K562 (cell line): ENCODE data around the gene MPC2. TPM values are rescaled to one million over a fixed set of nuclear protein-coding genes. Genes with fewer than 3 reads are reported as not detected.

Experiments
- ATAC-seq: fragments of 200-7000 bp; cut with Tn5 transposase; 3 replicates; pipeline ENCODE4 v1.9.1; 2020; ENCODE audit warnings: moderate library complexity
- BruUV-seq: library from RNA; stranded (reverse); fragments of 400-500 nt; replicated peaks from 2 replicates; lab custom pipeline; 2021; lab: Mats Ljungman, UMichigan
- CTCF ChIA-PET: fragments of 300-600 bp; formaldehyde crosslinking; extraction: SDS; loops from one replicate; lab custom pipeline; 2021; ENCODE audit warnings: low intra/inter-chr PET ratio; lab: Yijun Ruan, JAX
- POLR2A ChIA-PET: fragments of 300-600, 350-650 bp; sonication (Branson Sonifier 250); formaldehyde crosslinking; extraction: SDS; loops from one replicate; lab custom pipeline; 2021; ENCODE audit warnings: antibody characterized with exemption, inconsistent platforms; lab: Yijun Ruan, JAX
- DNase-seq, 4 experiments: peaks; one replicate each; pipeline versions ENCODE4 v3.0.0 to v3.0.0-alpha.2; 2011 to 2018; ENCODE audit warnings: low spot score in 3 of 4, mixed read lengths in 3 of 4; ENCODE audit errors: extremely low read depth in 1 of 4
- FAIRE-seq: peaks from 2 replicates; lab custom pipeline; 2011; peaks lifted over from hg19 to GRCh38; lab: Jason Lieb, UNC
- H2AFZ ChIP-seq: 2 replicates; pipeline ENCODE4 v1.6.0; 2011; ENCODE audit warnings: low read depth, low read length, control low read depth, inconsistent platforms
- H3K27ac ChIP-seq: fragments of 200-600 bp; 3 replicates; pipeline ENCODE4 v1.8.0; 2011; ENCODE audit warnings: low read depth, mild to moderate bottlenecking, control low read depth, inconsistent platforms, low read length, moderate library complexity, mixed read lengths; ENCODE audit errors: extremely low read depth
- H3K27me3 ChIP-seq, 2 experiments: fragments of 300-600 bp in 1 of 2; 2 replicates in 1 of 2; 3 replicates in 1 of 2; pipeline versions ENCODE4 v1.6.0 to v1.8.0; 2011; ENCODE audit warnings: inconsistent platforms in 2 of 2, low read length in 2 of 2, mild to moderate bottlenecking in 1 of 2, mixed read lengths in 1 of 2, moderate library complexity in 1 of 2; ENCODE audit not compliant: control insufficient read depth in 2 of 2, insufficient read depth in 2 of 2
- H3K36me3 ChIP-seq: fragments of 300-600 bp; 3 replicates; pipeline ENCODE4 v1.8.0; 2011; ENCODE audit warnings: mild to moderate bottlenecking, low read length, inconsistent platforms; ENCODE audit not compliant: control insufficient read depth, insufficient read depth
- H3K4me1 ChIP-seq, 2 experiments: fragments of 200-600 bp in 1 of 2; replicated peaks in 1 of 2; 2 replicates in 1 of 2; 3 replicates in 1 of 2; pipeline versions ENCODE4 v1.5.1 to v1.8.0; 2011; ENCODE audit warnings: inconsistent platforms in 2 of 2, low read length in 2 of 2, mild to moderate bottlenecking in 1 of 2, mixed read lengths in 1 of 2, moderate library complexity in 1 of 2; ENCODE audit not compliant: control insufficient read depth in 2 of 2, insufficient read depth in 2 of 2
- H3K4me2 ChIP-seq: 2 replicates; pipeline ENCODE4 v1.6.1; 2011; ENCODE audit warnings: low read length, control low read depth, inconsistent platforms, mixed read lengths; ENCODE audit not compliant: insufficient read depth
- H3K4me3 ChIP-seq: fragments of 200-600 bp; sonication (generic), shearing (Covaris generic); 2 replicates; pipeline ENCODE4 v1.5.1; 2016; ENCODE audit warnings: control low read depth, inconsistent platforms
- H3K79me2 ChIP-seq: fragments of 200-600 bp; 3 replicates; pipeline ENCODE4 v1.8.0; 2011; ENCODE audit warnings: low read length, inconsistent platforms; ENCODE audit not compliant: control insufficient read depth, insufficient read depth
- H3K9ac ChIP-seq, 2 experiments: 2 replicates each; pipeline versions ENCODE4 v1.6.0 to v1.6.1; 2011; ENCODE audit warnings: low read depth in 2 of 2, low read length in 2 of 2, control low read depth in 1 of 2, inconsistent platforms in 1 of 2, mild to moderate bottlenecking in 1 of 2, mixed read lengths in 1 of 2; ENCODE audit not compliant: insufficient read depth in 1 of 2
- H3K9me1 ChIP-seq: one replicate; pipeline ENCODE4 v1.6.0; 2011; ENCODE audit warnings: inconsistent platforms, mild to moderate bottlenecking, low read length, moderate library complexity; ENCODE audit not compliant: control insufficient read depth, insufficient read depth
- H3K9me3 ChIP-seq: replicated peaks from 2 replicates; pipeline ENCODE4 v1.5.1; 2011; ENCODE audit warnings: low read depth, low read length, inconsistent platforms; ENCODE audit not compliant: control insufficient read depth, insufficient read depth
- H4K20me1 ChIP-seq: replicated peaks from 2 replicates; pipeline ENCODE4 v1.6.1; 2011; ENCODE audit warnings: low read length, inconsistent platforms, mixed read lengths; ENCODE audit not compliant: control insufficient read depth, insufficient read depth
- DACH1 ChIP-seq: fragments of 450-650 bp; IDR thresholded peaks from 2 replicates; pipeline ENCODE4 v1.6.1; 2018; ENCODE audit not compliant: partially characterized antibody
- ERF ChIP-seq: fragments of 450-650 bp; formaldehyde crosslinking; IDR thresholded peaks from 2 replicates; pipeline ENCODE4 v1.4.0; 2020; ENCODE audit warnings: mild to moderate bottlenecking, mixed read lengths
- GATA2 ChIP-seq: sonication (generic); formaldehyde crosslinking; IDR thresholded peaks from 2 replicates; pipeline ENCODE4 v1.4.0; 2020; ENCODE audit warnings: mild to moderate bottlenecking, missing genetic modification reagents
- ZFX ChIP-seq: sonication (generic); formaldehyde crosslinking; IDR thresholded peaks from 2 replicates; pipeline ENCODE4 v1.8.0; 2022; ENCODE audit warnings: mild to moderate bottlenecking, missing genetic modification reagents, moderate library complexity
- WGBS: fragments of 100-300 bp; shearing (Covaris generic); methylation state at CpG from one replicate; pipeline ENCODE4 v1.1.6; 2016; ENCODE audit warnings: low coverage, mixed read lengths; ENCODE audit not compliant: insufficient coverage; ENCODE audit errors: missing lambda C conversion rate; 5-methylcytosine and 5-hydroxymethylcytosine counted together
- in situ Hi-C: fragments of 300-500 bp; cut with MboI; formaldehyde crosslinking; loops from 4 replicates; pipeline ENCODE4 v1.15.0; 2018; ENCODE audit warnings: inconsistent platforms, mixed read lengths
- intact Hi-C: fragments of 100-400 bp; cut with micrococcal nuclease; formaldehyde crosslinking; loops from 2 replicates; pipeline ENCODE4 v1.14.2; 2022
- polyA plus RNA-seq, 8 experiments: library from polyadenylated mRNA; depleted of rRNA in 4 of 8; stranded (reverse) in 5 of 8; unstranded in 3 of 8; fragments of >200 nt; fragmentation: Nextera tagmentation in 2 of 8; fragmentation: Illumina TruSeq in 1 of 8; extraction: Ambion mirVana in 2 of 8; extraction: Trizol in 1 of 8; gene quantifications; 2 replicates each; pipeline versions ENCODE4 v1.2.1 to v1.2.3, GENCODE V29; 2011 to 2014; ENCODE audit warnings: inconsistent platforms in 1 of 8, missing spikeins in 1 of 8
- total RNA-seq, 7 experiments: library from RNA; depleted of rRNA in 6 of 7; stranded (reverse); fragments of >200 nt in 6 of 7; fragmentation: Illumina TruSeq in 2 of 7; extraction: Trizol in 2 of 7; gene quantifications; 2 replicates each; pipeline versions ENCODE4 v1.2.1 to v1.2.3, GENCODE V29; 2011 to 2021; ENCODE audit warnings: low replicate concordance in 1 of 7
- TF ChIP-seq, protein P1 (sequence below): sonication (generic); formaldehyde crosslinking; IDR thresholded peaks from 2 replicates; pipeline ENCODE4 v1.8.0; 2022; ENCODE audit warnings: missing genetic modification reagents, mild to moderate bottlenecking, moderate library complexity, borderline replicate concordance

Gene MPC2
- total and polyA plus RNA-seq, 9 of the 15 experiments (the other 6 are each of a cell fraction or from before 2014, with no cell fraction given), result 70.7 to 179 (median 144) TPM

DNA sequence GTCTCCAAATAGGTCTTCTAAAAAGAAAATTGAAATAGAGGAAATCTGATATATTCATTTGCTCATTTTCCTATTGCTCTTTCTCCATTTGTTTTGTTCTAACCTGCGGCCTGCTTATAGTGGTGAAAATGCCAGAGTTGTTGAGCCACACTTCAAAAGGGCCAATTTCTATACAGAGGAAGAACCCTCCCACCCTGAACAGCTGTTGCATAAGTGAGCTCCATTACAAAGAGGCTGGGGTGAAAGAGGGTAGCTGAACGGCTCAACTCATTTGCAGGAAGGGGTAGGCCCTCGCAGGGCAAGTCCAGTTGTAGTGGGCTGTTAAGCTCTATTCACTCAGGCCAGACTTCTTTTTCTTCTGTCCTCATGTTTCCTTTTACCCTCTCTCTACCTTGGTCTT, 31.7 kb downstream of the MPC2 start:
- intact Hi-C loops, result no loop called here
- H3K9me1 ChIP-seq, result no peaks in the 10 kb centered on the region
- peaks cover 9% of the 10 kb centered on the region; the same call in 1 of the 3 replicates for H3K79me2 ChIP-seq
- no peaks in the 10 kb centered on the region for H3K27me3 ChIP-seq
- in situ Hi-C loops, result no loop called here
- no peaks in the 10 kb centered on the region for H3K36me3 ChIP-seq
- peaks cover 14% of the 10 kb centered on the region for H3K9me3 ChIP-seq
- ChIA-PET CTCF (no interaction called here), POLR2A (interaction anchor here (0.5 to 3.9 kb wide), 7 partner anchors 9 to 196 kb away, joined by 3 to 29 read pairs (median 3); partner anchors contain the start of gene ADCY10)
- peak overlapping the region; percentile 3; the same call in 1 of the 3 replicates for H3K27ac ChIP-seq
- peak overlapping the region in 1 of 2 experiments; percentile 69; a peak in 1 of 4 replicates for H3K9ac ChIP-seq
- H2AFZ ChIP-seq, result peak overlapping the region; percentile 75
- H3K4me1 ChIP-seq, result peaks cover 3 to 15% of the 10 kb centered on the region in 2 experiments; a peak in 4 of 5 replicates
- no peak for DNase-seq
- no peak for TF ChIP-seq ERF (CRISPR knock-in tag)
- TF ChIP-seq DACH1, result peak; percentile 79
- no peak for TF ChIP-seq GATA2 (CRISPR knock-in tag)
- 0 out of 2 replicates have a peak, but pooled peaks have one; percentile 17 for TF ChIP-seq ZFX (CRISPR knock-in tag)
- TF ChIP-seq, protein P1, sequence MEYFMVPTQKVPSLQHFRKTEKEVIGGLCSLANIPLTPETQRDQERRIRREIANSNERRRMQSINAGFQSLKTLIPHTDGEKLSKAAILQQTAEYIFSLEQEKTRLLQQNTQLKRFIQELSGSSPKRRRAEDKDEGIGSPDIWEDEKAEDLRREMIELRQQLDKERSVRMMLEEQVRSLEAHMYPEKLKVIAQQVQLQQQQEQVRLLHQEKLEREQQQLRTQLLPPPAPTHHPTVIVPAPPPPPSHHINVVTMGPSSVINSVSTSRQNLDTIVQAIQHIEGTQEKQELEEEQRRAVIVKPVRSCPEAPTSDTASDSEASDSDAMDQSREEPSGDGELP, result peak; percentile 27; the same call in 1 of the 2 replicates
- FAIRE-seq, result no peak
- no peak overlapping the region for H3K4me3 ChIP-seq
- no peaks in the 10 kb centered on the region for H4K20me1 ChIP-seq
- 71% methylated on average over 3 of the region's 3 CpGs for WGBS
- no TSS peak for BruUV-seq
- peak; percentile 67 for ATAC-seq
- H3K4me2 ChIP-seq, result no peak overlapping the region
